Measurements from ENCODE around the gene CA10. TPM values are rescaled to one million over a fixed set of nuclear protein-coding genes. Genes with fewer than 3 reads are reported as not detected.

CA10 gene
- total and polyA plus RNA-seq, 11 donors = not detected

DNA sequence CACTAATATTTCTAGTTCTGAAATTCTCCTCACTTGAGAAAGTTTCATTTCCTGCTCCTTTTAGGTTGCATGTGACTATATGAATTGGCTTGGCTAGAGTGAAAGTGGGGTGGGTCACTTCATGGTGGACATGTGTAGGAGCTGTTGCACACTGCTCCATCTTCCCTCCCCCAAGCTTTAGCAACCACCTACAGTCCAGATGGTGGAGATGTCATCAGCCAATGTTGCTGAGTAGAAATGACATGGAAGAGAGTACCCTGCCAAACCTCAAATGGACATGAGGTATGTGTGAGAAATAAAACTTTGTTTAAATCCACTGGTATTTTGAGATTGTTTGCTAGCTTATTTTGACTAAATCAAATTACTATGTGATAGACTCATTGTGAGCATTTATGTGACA, 281.5 kb downstream of the CA10 start:
- no peak for DNase-seq
- H3K9me3 ChIP-seq = no peaks in the 10 kb centered on the region
- H3K4me1 ChIP-seq = no peaks in the 10 kb centered on the region
- no peak overlapping the region for H3K27ac ChIP-seq
- intact Hi-C loops (cut with DNase I) = no loop called here
- no peak for ATAC-seq
- H3K36me3 ChIP-seq = no peaks in the 10 kb centered on the region
- no peak overlapping the region for H3K4me3 ChIP-seq
- peaks cover 0 to 7% (median 0%) of the 10 kb centered on the region in 9 donors for H3K27me3 ChIP-seq
- no peak for TF ChIP-seq POLR2A (IDR thresholded peaks at IDR 0.05)
- TF ChIP-seq, protein P1, sequence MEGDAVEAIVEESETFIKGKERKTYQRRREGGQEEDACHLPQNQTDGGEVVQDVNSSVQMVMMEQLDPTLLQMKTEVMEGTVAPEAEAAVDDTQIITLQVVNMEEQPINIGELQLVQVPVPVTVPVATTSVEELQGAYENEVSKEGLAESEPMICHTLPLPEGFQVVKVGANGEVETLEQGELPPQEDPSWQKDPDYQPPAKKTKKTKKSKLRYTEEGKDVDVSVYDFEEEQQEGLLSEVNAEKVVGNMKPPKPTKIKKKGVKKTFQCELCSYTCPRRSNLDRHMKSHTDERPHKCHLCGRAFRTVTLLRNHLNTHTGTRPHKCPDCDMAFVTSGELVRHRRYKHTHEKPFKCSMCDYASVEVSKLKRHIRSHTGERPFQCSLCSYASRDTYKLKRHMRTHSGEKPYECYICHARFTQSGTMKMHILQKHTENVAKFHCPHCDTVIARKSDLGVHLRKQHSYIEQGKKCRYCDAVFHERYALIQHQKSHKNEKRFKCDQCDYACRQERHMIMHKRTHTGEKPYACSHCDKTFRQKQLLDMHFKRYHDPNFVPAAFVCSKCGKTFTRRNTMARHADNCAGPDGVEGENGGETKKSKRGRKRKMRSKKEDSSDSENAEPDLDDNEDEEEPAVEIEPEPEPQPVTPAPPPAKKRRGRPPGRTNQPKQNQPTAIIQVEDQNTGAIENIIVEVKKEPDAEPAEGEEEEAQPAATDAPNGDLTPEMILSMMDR (IDR thresholded peaks at IDR 0.05) = no peak

DNA sequence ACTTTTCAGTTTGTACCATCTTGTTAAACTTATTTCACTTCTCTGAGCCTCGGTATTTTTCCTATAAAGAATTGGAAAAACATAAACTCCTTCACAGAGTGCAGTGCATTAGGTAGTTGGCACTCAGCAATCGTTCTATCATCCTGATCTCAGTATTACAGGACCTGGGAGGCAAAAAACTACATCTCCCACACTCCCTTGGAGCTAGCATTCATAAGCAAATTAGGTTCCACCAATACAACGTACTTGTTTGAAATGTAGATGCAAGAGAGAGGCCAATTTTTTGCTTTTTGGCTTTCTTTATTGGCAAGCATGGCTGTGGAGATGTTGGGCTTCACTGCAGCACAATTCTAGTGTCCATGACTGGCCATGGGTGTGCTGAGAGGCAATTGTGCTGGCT, 285.2 kb downstream of the CA10 start:
- Histone ChIP-seq H3K4me1 (no peaks in the 10 kb centered on the region), H3K27ac (no peak overlapping the region), H3K4me3 (no peak overlapping the region), H3K27me3 (peaks cover 0 to 7% (median 0%) of the 10 kb centered on the region in 9 donors), H3K36me3 (no peaks in the 10 kb centered on the region), H3K9me3 (no peaks in the 10 kb centered on the region)
- ATAC-seq = no peak
- 17 to 23% (median 22%) methylated on average over 3 of the region's 3 CpGs for WGBS, 4 donors
- no peak for DNase-seq
- TF ChIP-seq POLR2A (IDR thresholded peaks at IDR 0.05) = no peak
- TF ChIP-seq, protein P1 (IDR thresholded peaks at IDR 0.05) = no peak
- intact Hi-C loops (cut with DNase I) = loop anchor here in 1 of 10 donors (5.0 kb wide), 1 partner anchor 126 kb away; no protein-coding TSS in a partner anchor

DNA sequence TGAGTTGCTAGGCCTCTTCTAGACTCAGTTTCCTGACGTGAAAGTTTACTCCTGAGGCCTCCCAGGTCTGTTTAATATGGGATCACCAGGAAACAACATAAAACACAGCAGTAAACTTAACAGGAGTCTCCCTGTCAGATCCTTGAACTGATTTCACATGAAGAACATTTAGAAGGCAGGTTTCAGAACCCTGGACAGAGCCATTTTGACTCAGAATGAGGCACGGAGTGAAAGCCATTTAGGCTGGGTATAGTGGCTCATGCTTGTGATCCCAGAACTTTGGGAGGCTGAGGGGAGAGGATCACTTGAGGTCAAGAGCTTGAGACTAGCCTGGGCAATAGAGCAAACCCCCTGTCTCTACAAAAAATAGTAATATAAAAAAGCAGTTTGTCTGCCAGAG, 289.1 kb downstream of the CA10 start:
- 0 to 4% (median 3%) methylated on average over 2 of the region's 2 CpGs for WGBS, 4 donors
- Histone ChIP-seq H3K4me1 (no peaks in the 10 kb centered on the region), H3K27ac (no peak overlapping the region), H3K4me3 (no peak overlapping the region), H3K27me3 (no peaks in the 10 kb centered on the region), H3K36me3 (no peaks in the 10 kb centered on the region), H3K9me3 (no peaks in the 10 kb centered on the region)
- ATAC-seq (no peak), DNase-seq (no peak)
- intact Hi-C loops (cut with DNase I) = no loop called here
- no peak for TF ChIP-seq POLR2A (IDR thresholded peaks at IDR 0.05)
- TF ChIP-seq, protein P1 (IDR thresholded peaks at IDR 0.05) = no peak

DNA sequence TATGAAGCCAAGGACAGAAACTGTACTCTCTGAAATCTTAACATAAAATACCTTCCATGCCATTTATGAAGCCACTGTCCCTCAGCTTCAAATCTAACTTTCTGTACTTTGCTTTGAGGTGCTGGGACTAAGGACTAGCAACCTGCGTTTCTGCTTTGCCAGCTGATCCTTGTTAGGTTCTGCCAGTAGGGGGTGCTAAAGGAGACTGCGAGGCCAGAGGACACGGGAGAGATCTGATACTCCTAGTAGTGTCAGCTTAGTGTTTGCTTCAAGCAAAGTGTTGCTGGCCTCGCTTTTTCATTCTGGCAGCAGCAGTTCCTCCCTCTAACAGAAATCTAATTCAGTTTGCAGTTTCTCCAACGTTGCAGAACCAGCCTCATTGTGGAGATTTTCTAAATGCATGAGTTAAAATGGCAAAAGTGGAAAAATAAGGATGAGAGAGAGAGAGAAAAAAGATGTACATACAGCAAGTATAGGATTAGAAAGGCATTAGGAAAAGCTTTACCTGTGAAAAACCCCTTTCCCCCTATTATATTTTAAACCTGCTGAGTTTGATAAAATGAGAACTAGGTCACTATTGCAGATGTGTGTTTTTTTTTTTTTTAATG, 297.5 kb downstream of the CA10 start:
- intact Hi-C loops (cut with DNase I) = no loop called here
- 4 to 12% (median 5%) methylated on average over 5 of the region's 5 CpGs for WGBS, 4 donors
- Histone ChIP-seq H3K27me3 (peaks cover 0 to 10% (median 0%) of the 10 kb centered on the region in 9 donors), H3K4me3 (no peak overlapping the region), H3K9me3 (peaks cover 0 to 5% (median 0%) of the 10 kb centered on the region in 12 donors), H3K27ac (no peak overlapping the region), H3K36me3 (no peaks in the 10 kb centered on the region), H3K4me1 (no peaks in the 10 kb centered on the region)
- DNase-seq (no peak), ATAC-seq (no peak)
- TF ChIP-seq, protein P1 (IDR thresholded peaks at IDR 0.05) = peak in 6 of 12 donors; percentile 10 to 44 (median 30)
- TF ChIP-seq POLR2A (IDR thresholded peaks at IDR 0.05) = no peak

Data from heart left ventricle (tissue), 16 donors.